Measurements from ENCODE around the gene CNTN2.

CNTN2 gene

DNA sequence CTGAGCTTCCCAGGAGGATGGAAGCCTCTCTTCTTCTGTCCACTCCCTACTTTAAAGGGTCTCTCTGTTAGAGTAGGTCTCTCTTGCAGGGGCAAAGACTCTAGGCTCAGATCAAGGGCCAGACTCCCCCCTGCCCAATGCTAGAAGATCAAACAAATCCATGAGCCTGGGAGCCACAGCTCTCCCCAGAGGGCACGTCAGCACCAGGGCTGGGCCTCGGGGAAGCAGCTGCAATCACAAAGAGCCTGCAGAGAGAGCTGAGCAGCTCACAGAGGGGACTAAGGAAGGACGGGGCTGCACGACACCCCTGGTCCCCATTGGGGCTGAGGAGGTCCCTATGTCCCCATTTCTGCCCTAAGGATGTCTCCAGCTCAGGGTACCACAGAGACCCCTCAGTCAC is 3.9 kb downstream of the CNTN2 start:
- no peak for DNase-seq (ENCODE audit: low spot score)
- CTCF ChIA-PET, result interaction anchor here (0.6 to 2.7 kb wide), 4 partner anchors 15 to 210 kb away, joined by 3 to 20 read pairs (median 3); no protein-coding TSS in a partner anchor
- TF ChIP-seq, protein P1, sequence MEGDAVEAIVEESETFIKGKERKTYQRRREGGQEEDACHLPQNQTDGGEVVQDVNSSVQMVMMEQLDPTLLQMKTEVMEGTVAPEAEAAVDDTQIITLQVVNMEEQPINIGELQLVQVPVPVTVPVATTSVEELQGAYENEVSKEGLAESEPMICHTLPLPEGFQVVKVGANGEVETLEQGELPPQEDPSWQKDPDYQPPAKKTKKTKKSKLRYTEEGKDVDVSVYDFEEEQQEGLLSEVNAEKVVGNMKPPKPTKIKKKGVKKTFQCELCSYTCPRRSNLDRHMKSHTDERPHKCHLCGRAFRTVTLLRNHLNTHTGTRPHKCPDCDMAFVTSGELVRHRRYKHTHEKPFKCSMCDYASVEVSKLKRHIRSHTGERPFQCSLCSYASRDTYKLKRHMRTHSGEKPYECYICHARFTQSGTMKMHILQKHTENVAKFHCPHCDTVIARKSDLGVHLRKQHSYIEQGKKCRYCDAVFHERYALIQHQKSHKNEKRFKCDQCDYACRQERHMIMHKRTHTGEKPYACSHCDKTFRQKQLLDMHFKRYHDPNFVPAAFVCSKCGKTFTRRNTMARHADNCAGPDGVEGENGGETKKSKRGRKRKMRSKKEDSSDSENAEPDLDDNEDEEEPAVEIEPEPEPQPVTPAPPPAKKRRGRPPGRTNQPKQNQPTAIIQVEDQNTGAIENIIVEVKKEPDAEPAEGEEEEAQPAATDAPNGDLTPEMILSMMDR (conservative IDR thresholded peaks at IDR 0.05; ENCODE audit: low read depth), result no peak
- POLR2A ChIA-PET (ENCODE audit: low non-redundant PET), result no interaction called here
- H3K27ac ChIP-seq, result no peak overlapping the region

DNA sequence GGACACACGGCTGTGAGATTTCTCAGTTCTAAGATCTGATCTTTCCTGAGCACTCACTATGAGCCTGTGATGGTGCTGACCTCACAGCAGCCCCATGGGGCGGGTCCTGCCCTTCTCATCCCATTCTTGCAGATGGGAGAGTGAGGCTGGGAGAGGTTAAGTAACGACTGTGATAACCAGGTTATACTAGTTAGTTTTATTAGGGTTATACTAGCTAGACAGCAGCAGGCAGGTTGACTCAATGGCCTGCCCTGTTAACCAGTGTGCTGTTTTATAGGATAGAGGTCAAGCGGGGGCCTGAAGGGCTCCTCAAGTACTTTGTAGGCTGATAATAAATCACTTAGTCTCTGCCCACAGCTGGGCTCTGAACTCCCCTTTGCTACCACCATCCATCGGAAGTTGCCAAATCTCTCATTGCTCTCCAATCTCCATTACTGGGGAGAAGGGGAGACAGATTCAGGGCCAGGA is 4.8 kb downstream of the CNTN2 start:
- DNase-seq (ENCODE audit: low spot score), result no peak
- CTCF ChIA-PET, result interaction anchor here (0.6 to 2.7 kb wide), 3 partner anchors 14 to 295 kb away, joined by 3 to 20 read pairs (median 5); partner anchors contain the start of gene TMCC2
- no peak overlapping the region for H3K27ac ChIP-seq
- TF ChIP-seq, protein P1 (conservative IDR thresholded peaks at IDR 0.05; ENCODE audit: low read depth), result no peak
- POLR2A ChIA-PET (ENCODE audit: low non-redundant PET), result interaction anchor here (0.6 kb wide), 1 partner anchor 33 kb away, joined by 3 read pairs; no protein-coding TSS in a partner anchor

DNA sequence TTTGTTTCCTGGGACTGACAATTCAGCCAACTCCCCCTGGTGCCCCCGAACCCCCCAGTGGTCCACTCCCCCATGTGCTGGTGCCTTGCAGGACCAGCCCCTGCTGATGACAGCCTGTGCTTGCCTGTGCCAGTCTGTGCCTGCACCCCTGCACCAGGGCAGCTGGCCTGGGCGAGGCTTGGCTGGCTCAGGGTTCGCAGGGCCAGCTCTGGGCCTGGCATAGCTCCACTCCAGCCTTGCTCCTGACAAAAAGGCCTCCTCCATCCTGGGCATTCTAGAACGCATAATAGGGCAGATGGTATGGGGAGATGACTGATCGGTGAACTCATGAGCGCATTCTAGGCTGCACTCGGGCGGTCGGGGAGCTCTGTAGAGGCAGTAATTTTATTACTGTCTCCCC is 5.4 kb downstream of the CNTN2 start:
- ChIA-PET CTCF (interaction anchor here (0.7 to 2.7 kb wide), 2 partner anchors 13 to 179 kb away, joined by 5 to 20 read pairs; partner anchors contain the start of gene TMCC2), POLR2A (ENCODE audit: low non-redundant PET) (interaction anchor here (0.5 kb wide), 1 partner anchor 92 kb away, joined by 3 read pairs; no protein-coding TSS in a partner anchor)
- TF ChIP-seq, protein P1 (conservative IDR thresholded peaks at IDR 0.05; ENCODE audit: low read depth), result no peak
- H3K27ac ChIP-seq, result no peak overlapping the region
- no peak for DNase-seq (ENCODE audit: low spot score)

DNA sequence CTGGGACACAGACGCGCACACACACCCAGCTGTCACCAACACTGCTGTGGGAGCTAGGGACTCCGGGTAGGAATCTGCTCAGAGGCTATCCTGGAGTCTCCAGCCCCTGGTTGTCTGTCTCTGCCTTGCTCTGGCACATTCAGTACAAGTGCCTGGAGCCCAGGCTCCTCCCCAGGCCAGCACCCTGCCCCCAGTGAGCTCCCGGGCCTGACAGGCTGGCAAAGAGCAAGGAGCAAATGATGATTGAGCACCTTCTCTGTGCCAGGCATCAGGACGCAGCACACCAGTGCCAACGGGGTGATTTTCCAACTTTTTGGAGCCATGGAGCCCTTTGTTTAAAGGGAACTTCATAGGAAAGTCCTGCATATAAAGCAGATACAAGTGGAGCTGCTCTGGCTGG is 6.5 kb downstream of the CNTN2 start:
- ChIA-PET POLR2A (ENCODE audit: low non-redundant PET) (interaction anchor here (0.6 kb wide), 1 partner anchor 97 kb away, joined by 3 read pairs; no protein-coding TSS in a partner anchor), CTCF (interaction anchor here (0.6 kb wide), 1 partner anchor 60 kb away, joined by 4 read pairs; no protein-coding TSS in a partner anchor)
- H3K27ac ChIP-seq, result no peak overlapping the region
- TF ChIP-seq, protein P1 (conservative IDR thresholded peaks at IDR 0.05; ENCODE audit: low read depth), result no peak
- DNase-seq (ENCODE audit: low spot score), result no peak

DNA sequence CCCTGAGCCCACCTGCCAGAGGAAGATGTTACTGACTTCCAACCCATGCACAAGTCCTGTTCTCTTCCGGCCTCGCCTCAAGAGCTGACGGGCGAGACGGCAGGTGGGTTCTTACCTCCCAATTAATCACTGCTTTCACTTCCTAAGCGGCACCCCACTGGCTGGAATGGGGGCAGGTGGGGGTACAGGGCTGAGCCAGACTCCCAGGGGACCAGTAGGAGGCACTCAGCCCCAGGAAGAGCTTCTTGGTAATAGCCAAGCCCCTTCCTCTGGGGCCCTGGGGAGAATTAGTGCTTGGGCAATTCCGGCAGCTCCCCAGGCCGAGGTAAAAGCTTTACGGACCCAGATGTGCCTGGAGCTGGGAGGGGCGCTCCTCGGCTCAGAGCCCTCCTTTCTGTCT is 9.7 kb downstream of the CNTN2 start:
- POLR2A ChIA-PET (ENCODE audit: low non-redundant PET), result no interaction called here
- H3K27ac ChIP-seq, result no peak overlapping the region
- CTCF ChIA-PET, result interaction anchor here (0.5 to 2.4 kb wide), 3 partner anchors 9 to 343 kb away, joined by 3 to 19 read pairs (median 5); no protein-coding TSS in a partner anchor
- DNase-seq (ENCODE audit: low spot score), result no peak
- TF ChIP-seq, protein P1 (conservative IDR thresholded peaks at IDR 0.05; ENCODE audit: low read depth), result no peak

DNA sequence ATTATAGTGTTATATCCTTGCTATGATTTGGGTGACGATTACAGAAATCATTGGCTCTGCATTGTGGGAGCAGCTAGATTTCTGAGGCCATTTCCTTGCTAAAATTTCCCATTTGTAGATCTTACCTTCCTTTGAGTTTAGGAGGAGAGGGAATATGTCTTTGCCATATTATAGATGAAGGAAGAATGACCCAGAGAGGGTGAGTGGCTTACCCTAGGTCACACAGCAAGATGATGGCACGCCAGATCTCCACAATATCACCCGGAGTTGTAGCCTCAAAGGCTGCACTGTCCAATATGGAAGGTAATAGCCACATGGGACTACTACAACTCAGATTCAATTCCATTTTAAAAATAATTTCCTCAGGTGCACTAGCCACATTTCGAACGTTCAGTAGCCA is 10.3 kb downstream of the CNTN2 start:
- no peak for DNase-seq (ENCODE audit: low spot score)
- ChIA-PET POLR2A (ENCODE audit: low non-redundant PET) (no interaction called here), CTCF (interaction anchor here (0.6 to 2.4 kb wide), 4 partner anchors 8 to 246 kb away, joined by 3 to 19 read pairs (median 4); no protein-coding TSS in a partner anchor)
- no peak overlapping the region for H3K27ac ChIP-seq
- TF ChIP-seq, protein P1 (conservative IDR thresholded peaks at IDR 0.05; ENCODE audit: low read depth), result no peak

All from RWPE1 (cell line).